ENCODE results near the gene GBP3.
"Not testable (repeated sequence)": the region's sequence is repeated elsewhere in the genome, so short reads cannot be mapped to it uniquely, and the experiment has no call there.

Gene GBP3

GRCh38 chr1:89047734-89048133 is 25.1 kb upstream of the GBP3 start:
- in situ Hi-C loops (cut with HindIII; ENCODE audit: low sequenced_read_pairs) = no loop called here

GRCh38 chr1:89046318-89047183 is 23.9 kb upstream of the GBP3 start:
- DNase-seq (ENCODE audit: low read depth); in situ Hi-C loops (cut with HindIII; ENCODE audit: low sequenced_read_pairs); H3K4me3 ChIP-seq (ENCODE audit: low read depth, low read length): not testable (repeated sequence)

More at GRCh38 chr1:89047734-89048133, 25.1 kb upstream of the GBP3 start:
- DNase-seq (ENCODE audit: low read depth) = peak; percentile 60
- TF ChIP-seq CTCF (IDR thresholded peaks at IDR 0.05; ENCODE audit: low read depth, low read length, missing control alignments) = no peak
- H3K4me3 ChIP-seq (ENCODE audit: low read depth, low read length) = no peak overlapping the region

DNA sequence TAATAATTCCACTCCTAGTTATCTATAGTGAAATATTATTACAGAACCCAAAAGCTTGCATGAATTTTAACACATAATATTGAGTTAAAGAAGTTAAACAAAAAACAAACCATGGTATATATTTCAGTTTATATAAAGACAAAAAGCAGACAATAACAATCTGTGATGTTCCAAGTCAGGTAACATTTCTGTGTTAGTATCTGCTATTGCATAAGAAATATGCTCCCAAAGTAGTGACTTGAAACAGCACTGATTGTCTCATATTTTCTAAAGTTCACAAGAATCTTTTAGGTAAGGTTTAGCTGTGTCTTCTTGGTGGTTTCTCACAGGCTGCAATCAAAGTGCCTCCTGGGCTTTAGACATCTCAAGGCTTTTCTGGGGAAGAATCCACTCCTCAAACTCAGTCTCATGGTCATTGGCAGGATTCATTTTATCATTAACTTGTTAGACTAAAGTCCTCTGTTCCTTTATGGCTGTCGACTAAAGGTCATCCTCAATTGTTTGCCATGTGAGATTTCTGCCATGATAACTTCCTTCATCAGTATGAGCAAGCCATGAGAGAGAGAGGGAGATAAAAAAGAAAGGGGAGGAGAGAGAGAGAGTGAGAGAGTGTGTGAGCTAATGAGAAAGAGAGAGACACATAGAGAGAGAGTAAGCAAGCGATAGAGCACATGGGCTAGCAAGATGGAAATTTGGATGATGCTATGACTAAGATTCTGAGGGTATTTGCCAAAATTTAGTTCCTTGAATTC is 22.5 kb upstream of the GBP3 start:
- in situ Hi-C loops (cut with HindIII; ENCODE audit: low sequenced_read_pairs) = no loop called here

DNA sequence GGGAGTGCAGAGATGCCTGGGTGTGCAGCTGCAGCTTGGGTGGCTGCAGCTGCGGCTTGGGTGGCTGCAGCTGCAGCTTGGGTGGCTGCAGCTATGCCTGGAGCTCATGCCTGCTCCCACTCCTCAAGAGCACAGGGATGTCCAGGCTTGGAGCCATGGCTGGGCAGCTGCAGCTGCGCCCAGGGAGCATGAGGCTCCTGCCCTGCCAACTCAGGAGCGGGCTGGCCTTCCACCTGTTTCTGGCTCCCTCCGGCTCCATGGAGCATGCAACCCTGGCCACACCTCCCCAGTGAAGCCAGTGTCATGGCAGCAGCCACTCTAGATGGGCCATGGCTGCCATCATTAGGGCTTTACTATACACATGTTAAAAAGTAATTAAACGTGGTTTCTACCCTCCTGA is 21.3 kb upstream of the GBP3 start:
- H3K4me3 ChIP-seq (ENCODE audit: low read depth, low read length) = no peak overlapping the region
- in situ Hi-C loops (cut with HindIII; ENCODE audit: low sequenced_read_pairs) = no loop called here
- no peak for TF ChIP-seq CTCF (IDR thresholded peaks at IDR 0.05; ENCODE audit: low read depth, low read length, missing control alignments)
- DNase-seq (ENCODE audit: low read depth) = no peak

More for the DNA sequence above, 22.5 kb upstream of the GBP3 start:
- DNase-seq (ENCODE audit: low read depth) = no peak
- TF ChIP-seq CTCF (IDR thresholded peaks at IDR 0.05; ENCODE audit: low read depth, low read length, missing control alignments) = no peak
- H3K4me3 ChIP-seq (ENCODE audit: low read depth, low read length) = no peak overlapping the region

DNA sequence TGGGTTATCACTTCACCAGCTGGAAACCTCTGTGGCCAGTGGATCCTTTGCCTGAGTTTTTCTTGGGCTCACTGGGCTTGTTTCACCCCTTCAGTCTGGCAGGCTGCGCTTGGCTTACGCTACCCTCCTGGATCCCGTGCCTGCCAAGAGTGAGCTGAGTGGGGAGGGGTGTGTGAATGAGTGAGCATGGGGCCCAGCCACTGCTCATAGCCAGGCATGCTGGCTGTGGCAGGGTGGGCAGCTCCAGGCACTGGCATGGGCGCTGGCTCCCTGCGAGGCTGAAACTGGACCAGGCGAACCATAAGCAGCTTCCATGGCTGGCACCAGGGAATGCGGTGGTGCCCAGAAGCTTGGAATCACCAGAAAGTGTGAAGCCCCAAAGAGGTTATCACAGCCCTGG is 19.8 kb upstream of the GBP3 start:
- in situ Hi-C loops (cut with HindIII; ENCODE audit: low sequenced_read_pairs) = no loop called here
- no peak overlapping the region for H3K4me3 ChIP-seq (ENCODE audit: low read depth, low read length)
- TF ChIP-seq CTCF (IDR thresholded peaks at IDR 0.05; ENCODE audit: low read depth, low read length, missing control alignments) = no peak
- DNase-seq (ENCODE audit: low read depth) = no peak

DNA sequence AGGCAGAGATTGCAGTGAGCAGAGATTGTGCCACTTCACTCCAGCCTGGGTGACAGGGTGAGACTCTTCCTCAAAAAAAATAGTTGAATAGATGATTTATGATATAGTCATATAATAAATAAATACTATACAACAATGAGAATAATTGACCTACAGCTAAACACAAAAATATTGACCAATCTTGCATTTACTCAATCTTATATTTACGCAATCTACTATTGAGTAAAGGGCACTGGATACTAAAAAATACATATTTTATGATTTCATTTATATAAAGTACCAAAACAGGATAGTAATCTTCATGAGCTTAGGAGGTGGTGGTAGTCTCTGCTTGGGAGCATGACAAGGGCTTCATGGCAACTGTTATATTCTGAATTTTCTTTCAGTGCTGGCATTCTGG is 19.1 kb upstream of the GBP3 start:
- in situ Hi-C loops (cut with HindIII; ENCODE audit: low sequenced_read_pairs) = no loop called here
- no peak for DNase-seq (ENCODE audit: low read depth)
- no peak overlapping the region for H3K4me3 ChIP-seq (ENCODE audit: low read depth, low read length)
- no peak for TF ChIP-seq CTCF (IDR thresholded peaks at IDR 0.05; ENCODE audit: low read depth, low read length, missing control alignments)
